HepG2 (cell line): ENCODE data around the gene STK24. TPM values are rescaled to one million over a fixed set of nuclear protein-coding genes. Genes with fewer than 3 reads are reported as not detected.

ENCODE experiments used
- ATAD3A ChIP-seq: sonication (generic); formaldehyde crosslinking; IDR thresholded peaks from 2 replicates; pipeline ENCODE4 v1.4.0; 2020; ENCODE audit warnings: missing genetic modification reagents
- GATA4 ChIP-seq: sonication (generic); IDR thresholded peaks from 2 replicates; pipeline ENCODE4 v1.6.1; 2016; ENCODE audit warnings: antibody characterized with exemption, low read depth, borderline replicate concordance
- JARID2 ChIP-seq: sonication (generic); formaldehyde crosslinking; IDR thresholded peaks from 2 replicates; pipeline ENCODE4 v1.8.1; 2023; ENCODE audit warnings: missing genetic modification reagents, inconsistent platforms; ENCODE audit not compliant: insufficient replicate concordance
- MTF2 ChIP-seq: sonication (generic); formaldehyde crosslinking; IDR thresholded peaks from 2 replicates; pipeline ENCODE4 v1.5.0; 2020; ENCODE audit warnings: missing genetic modification reagents, borderline replicate concordance
- PCBP2 ChIP-seq: fragments of 200-400 bp; formaldehyde crosslinking; optimal IDR thresholded peaks from 2 replicates; pipeline ENCODE3; 2018; ENCODE audit warnings: low read length, low read depth; ENCODE audit not compliant: poor library complexity, severe bottlenecking
- PLRG1 ChIP-seq: fragments of 450-650 bp; conservative IDR thresholded peaks from 2 replicates; pipeline ENCODE4 v1.6.1; 2016
- RCOR2 ChIP-seq: IDR thresholded peaks from 2 replicates; pipeline ENCODE4 v1.6.1; 2016; ENCODE audit warnings: missing biosample characterization, missing genetic modification reagents
- REL ChIP-seq: sonication (generic); formaldehyde crosslinking; conservative IDR thresholded peaks from 2 replicates; pipeline ENCODE4 v1.8.0; 2022; ENCODE audit warnings: mild to moderate bottlenecking, missing genetic modification reagents, moderate library complexity
- SP2 ChIP-seq: sonication (generic); formaldehyde crosslinking; IDR thresholded peaks from 2 replicates; pipeline ENCODE4 v1.5.1; 2020; ENCODE audit warnings: mild to moderate bottlenecking, missing genetic modification reagents
- SYNCRIP ChIP-seq: fragments of 200-400 bp; formaldehyde crosslinking; IDR thresholded peaks from 2 replicates; pipeline ENCODE4 v1.6.1; 2018; ENCODE audit warnings: mild to moderate bottlenecking, low read depth, low read length; ENCODE audit not compliant: insufficient read depth
- TBX3 ChIP-seq: fragments of 450-650 bp; IDR thresholded peaks from 2 replicates; pipeline ENCODE4 v1.6.1; 2017; ENCODE audit warnings: antibody characterized with exemption, mild to moderate bottlenecking, inconsistent platforms, borderline replicate concordance
- ZKSCAN8 ChIP-seq: IDR thresholded peaks from 2 replicates; pipeline ENCODE4 v1.6.1; 2016; ENCODE audit warnings: borderline replicate concordance, missing genetic modification reagents, missing compliant biosample characterization
- ZNF460 ChIP-seq: sonication (generic); formaldehyde crosslinking; IDR thresholded peaks from 2 replicates; pipeline ENCODE4 v1.5.1; 2020; ENCODE audit warnings: missing genetic modification reagents, mild to moderate bottlenecking, borderline replicate concordance
- ZNF660 ChIP-seq: sonication (generic); formaldehyde crosslinking; IDR thresholded peaks from 2 replicates; pipeline ENCODE4 v1.5.1; 2020; ENCODE audit warnings: mild to moderate bottlenecking, low read depth, missing genetic modification reagents, borderline replicate concordance
- ZNF724P ChIP-seq: sonication (generic); formaldehyde crosslinking; IDR thresholded peaks from 2 replicates; pipeline ENCODE4 v1.8.0; 2022; ENCODE audit warnings: missing genetic modification reagents, borderline replicate concordance
- polyA plus RNA-seq, 8 experiments: library from polyadenylated mRNA; depleted of rRNA in 3 of 8; stranded (reverse) in 7 of 8; unstranded in 1 of 8; fragments of >200 nt; fragmentation: Illumina TruSeq in 4 of 8; extraction: Trizol in 4 of 8; gene quantifications; 2 replicates each; pipeline versions ENCODE4 v1.2.1 to v1.2.3, GENCODE V29; 2011 to 2016; ENCODE audit warnings: low read depth in 4 of 8, missing spikeins in 1 of 8, mixed read lengths in 1 of 8; ENCODE audit not compliant: insufficient read depth in 1 of 8
- total RNA-seq, 5 experiments: library from RNA; depleted of rRNA; stranded (reverse); fragments of >200 nt; fragmentation: Illumina TruSeq; extraction: Trizol; gene quantifications; 2 replicates each; pipeline ENCODE4 v1.2.3, GENCODE V29; 2016; ENCODE audit warnings: low read depth in 1 of 5
- TF ChIP-seq, protein P1 (sequence below): IDR thresholded peaks from 2 replicates; pipeline ENCODE4 v1.6.1; 2016; ENCODE audit warnings: low read depth, control low read depth
- TF ChIP-seq, protein P2 (sequence below): sonication (generic); formaldehyde crosslinking; IDR thresholded peaks from 2 replicates; pipeline ENCODE4 v1.8.1; 2023; ENCODE audit warnings: mild to moderate bottlenecking, inconsistent platforms, moderate library complexity, missing genetic modification reagents, borderline replicate concordance
- TF ChIP-seq, protein P3 (sequence below): sonication (generic); formaldehyde crosslinking; IDR thresholded peaks from 2 replicates; pipeline ENCODE4; 2020; ENCODE audit warnings: missing genetic modification reagents, mild to moderate bottlenecking, borderline replicate concordance
- TF ChIP-seq, protein P4 (sequence below): sonication (generic); formaldehyde crosslinking; conservative IDR thresholded peaks from 2 replicates; pipeline ENCODE4 v1.4.0; 2020; ENCODE audit warnings: missing genetic modification reagents
- TF ChIP-seq, protein P5 (sequence below): IDR thresholded peaks from 2 replicates; pipeline ENCODE4 v1.6.1; 2016; ENCODE audit warnings: mild to moderate bottlenecking

Gene STK24
- total and polyA plus RNA-seq, 2 of the 13 experiments (the other 11 are each of a cell fraction or from before 2014, with no cell fraction given): 51.3 to 73.0 TPM

DNA sequence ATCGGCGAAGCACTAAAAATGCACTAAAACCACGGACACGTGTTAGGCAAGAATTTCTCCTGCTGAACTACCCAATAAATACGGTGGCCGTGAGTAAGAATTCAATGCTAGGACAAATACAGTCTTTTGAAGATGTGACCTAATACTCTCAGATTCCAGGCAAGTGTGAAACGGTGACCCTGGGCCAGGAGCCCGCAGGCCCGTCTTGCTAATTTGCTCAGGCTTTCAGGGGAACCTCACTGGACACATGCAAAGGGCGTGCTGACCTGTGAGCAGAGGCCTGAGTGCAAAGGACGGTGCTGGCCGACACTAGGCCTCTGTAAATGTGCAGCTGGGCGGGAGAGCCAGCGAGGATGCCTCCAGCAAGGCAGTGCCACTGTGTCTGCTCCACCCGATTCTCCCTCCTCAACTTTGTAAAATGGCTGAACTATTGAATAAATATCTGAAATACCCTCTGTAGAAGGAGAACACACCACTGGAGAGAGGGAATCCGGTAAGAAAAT is 70.1 kb downstream of the STK24 start (continued):
- TF ChIP-seq, protein P1, sequence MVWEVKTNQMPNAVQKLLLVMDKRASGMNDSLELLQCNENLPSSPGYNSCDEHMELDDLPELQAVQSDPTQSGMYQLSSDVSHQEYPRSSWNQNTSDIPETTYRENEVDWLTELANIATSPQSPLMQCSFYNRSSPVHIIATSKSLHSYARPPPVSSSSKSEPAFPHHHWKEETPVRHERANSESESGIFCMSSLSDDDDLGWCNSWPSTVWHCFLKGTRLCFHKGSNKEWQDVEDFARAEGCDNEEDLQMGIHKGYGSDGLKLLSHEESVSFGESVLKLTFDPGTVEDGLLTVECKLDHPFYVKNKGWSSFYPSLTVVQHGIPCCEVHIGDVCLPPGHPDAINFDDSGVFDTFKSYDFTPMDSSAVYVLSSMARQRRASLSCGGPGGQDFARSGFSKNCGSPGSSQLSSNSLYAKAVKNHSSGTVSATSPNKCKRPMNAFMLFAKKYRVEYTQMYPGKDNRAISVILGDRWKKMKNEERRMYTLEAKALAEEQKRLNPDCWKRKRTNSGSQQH: peak; percentile 94
- TF ChIP-seq PLRG1: no peak
- TF ChIP-seq SP2: peak; percentile 31; the same call in 1 of the 2 replicates
- TF ChIP-seq ZKSCAN8 (CRISPR knock-in tag): peak; percentile 90
- 0 out of 2 replicates have a peak, but pooled peaks have one; percentile 57 for TF ChIP-seq REL (CRISPR knock-in tag)
- no peak for TF ChIP-seq PCBP2
- TF ChIP-seq ATAD3A (CRISPR knock-in tag): 0 out of 2 replicates have a peak, but pooled peaks have one; percentile 53
- TF ChIP-seq RCOR2: peak; percentile 71; the same call in 1 of the 2 replicates
- peak; percentile 86 for TF ChIP-seq JARID2 (CRISPR knock-in tag)
- peak; percentile 10; the same call in 1 of the 2 replicates for TF ChIP-seq GATA4
- TF ChIP-seq, protein P2, sequence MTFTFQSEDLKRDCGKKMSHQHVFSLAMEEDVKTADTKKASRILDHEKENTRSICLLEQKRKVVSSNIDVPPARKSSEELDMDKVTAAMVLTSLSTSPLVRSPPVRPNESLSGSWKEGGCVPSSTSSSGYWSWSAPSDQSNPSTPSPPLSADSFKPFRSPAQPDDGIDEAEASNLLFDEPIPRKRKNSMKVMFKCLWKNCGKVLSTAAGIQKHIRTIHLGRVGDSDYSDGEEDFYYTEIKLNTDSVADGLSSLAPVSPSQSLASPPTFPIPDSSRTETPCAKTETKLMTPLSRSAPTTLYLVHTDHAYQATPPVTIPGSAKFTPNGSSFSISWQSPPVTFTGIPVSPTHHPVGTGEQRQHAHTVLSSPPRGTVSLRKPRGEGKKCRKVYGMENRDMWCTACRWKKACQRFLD (CRISPR knock-in tag): peak; percentile 93
- TF ChIP-seq, protein P3, sequence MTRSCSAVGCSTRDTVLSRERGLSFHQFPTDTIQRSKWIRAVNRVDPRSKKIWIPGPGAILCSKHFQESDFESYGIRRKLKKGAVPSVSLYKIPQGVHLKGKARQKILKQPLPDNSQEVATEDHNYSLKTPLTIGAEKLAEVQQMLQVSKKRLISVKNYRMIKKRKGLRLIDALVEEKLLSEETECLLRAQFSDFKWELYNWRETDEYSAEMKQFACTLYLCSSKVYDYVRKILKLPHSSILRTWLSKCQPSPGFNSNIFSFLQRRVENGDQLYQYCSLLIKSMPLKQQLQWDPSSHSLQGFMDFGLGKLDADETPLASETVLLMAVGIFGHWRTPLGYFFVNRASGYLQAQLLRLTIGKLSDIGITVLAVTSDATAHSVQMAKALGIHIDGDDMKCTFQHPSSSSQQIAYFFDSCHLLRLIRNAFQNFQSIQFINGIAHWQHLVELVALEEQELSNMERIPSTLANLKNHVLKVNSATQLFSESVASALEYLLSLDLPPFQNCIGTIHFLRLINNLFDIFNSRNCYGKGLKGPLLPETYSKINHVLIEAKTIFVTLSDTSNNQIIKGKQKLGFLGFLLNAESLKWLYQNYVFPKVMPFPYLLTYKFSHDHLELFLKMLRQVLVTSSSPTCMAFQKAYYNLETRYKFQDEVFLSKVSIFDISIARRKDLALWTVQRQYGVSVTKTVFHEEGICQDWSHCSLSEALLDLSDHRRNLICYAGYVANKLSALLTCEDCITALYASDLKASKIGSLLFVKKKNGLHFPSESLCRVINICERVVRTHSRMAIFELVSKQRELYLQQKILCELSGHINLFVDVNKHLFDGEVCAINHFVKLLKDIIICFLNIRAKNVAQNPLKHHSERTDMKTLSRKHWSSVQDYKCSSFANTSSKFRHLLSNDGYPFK: peak; percentile 69; the same call in 1 of the 2 replicates
- TF ChIP-seq TBX3: peak; percentile 93
- peak; percentile 32; the same call in 1 of the 2 replicates for TF ChIP-seq ZNF660
- 0 out of 2 replicates have a peak, but pooled peaks have one; percentile 44 for TF ChIP-seq MTF2 (CRISPR knock-in tag)
- TF ChIP-seq ZNF724P: peak; percentile 95
- no peak for TF ChIP-seq ZNF460 (CRISPR knock-in tag)
- no peak for TF ChIP-seq SYNCRIP
- TF ChIP-seq, protein P4, sequence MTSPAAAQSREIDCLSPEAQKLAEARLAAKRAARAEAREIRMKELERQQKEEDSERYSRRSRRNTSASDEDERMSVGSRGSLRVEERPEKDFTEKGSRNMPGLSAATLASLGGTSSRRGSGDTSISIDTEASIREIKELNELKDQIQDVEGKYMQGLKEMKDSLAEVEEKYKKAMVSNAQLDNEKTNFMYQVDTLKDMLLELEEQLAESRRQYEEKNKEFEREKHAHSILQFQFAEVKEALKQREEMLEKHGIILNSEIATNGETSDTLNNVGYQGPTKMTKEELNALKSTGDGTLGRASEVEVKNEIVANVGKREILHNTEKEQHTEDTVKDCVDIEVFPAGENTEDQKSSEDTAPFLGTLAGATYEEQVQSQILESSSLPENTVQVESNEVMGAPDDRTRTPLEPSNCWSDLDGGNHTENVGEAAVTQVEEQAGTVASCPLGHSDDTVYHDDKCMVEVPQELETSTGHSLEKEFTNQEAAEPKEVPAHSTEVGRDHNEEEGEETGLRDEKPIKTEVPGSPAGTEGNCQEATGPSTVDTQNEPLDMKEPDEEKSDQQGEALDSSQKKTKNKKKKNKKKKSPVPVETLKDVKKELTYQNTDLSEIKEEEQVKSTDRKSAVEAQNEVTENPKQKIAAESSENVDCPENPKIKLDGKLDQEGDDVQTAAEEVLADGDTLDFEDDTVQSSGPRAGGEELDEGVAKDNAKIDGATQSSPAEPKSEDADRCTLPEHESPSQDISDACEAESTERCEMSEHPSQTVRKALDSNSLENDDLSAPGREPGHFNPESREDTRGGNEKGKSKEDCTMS (CRISPR knock-in tag): no peak; the same call in 1 of the 2 replicates
- TF ChIP-seq, protein P5, sequence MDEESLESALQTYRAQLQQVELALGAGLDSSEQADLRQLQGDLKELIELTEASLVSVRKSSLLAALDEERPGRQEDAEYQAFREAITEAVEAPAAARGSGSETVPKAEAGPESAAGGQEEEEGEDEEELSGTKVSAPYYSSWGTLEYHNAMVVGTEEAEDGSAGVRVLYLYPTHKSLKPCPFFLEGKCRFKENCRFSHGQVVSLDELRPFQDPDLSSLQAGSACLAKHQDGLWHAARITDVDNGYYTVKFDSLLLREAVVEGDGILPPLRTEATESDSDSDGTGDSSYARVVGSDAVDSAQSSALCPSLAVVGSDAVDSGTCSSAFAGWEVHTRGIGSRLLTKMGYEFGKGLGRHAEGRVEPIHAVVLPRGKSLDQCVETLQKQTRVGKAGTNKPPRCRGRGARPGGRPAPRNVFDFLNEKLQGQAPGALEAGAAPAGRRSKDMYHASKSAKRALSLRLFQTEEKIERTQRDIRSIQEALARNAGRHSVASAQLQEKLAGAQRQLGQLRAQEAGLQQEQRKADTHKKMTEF (CRISPR knock-in tag): peak; percentile 97
